ENCODE measurements around the gene HOMER1.
"Not testable (repeated sequence)": the region's sequence is repeated elsewhere in the genome, so short reads cannot be mapped to it uniquely, and the experiment has no call there.

The HOMER1 gene

GRCh38 chr5:79413112-79413511 lies 100.8 kb downstream of the HOMER1 start:
- DNase-seq: no peak

GRCh38 chr5:79408028-79408427 lies 105.9 kb downstream of the HOMER1 start:
- no peak for DNase-seq

GRCh38 chr5:79407591-79407990 lies 106.3 kb downstream of the HOMER1 start:
- no peak for DNase-seq

- DNase-seq: no peak
Measured at GRCh38 chr5:79401216-79401615, 112.7 kb downstream of the HOMER1 start.

GRCh38 chr5:79399046-79399445 lies 114.9 kb downstream of the HOMER1 start:
- DNase-seq: no peak

GRCh38 chr5:79397080-79397479 lies 116.9 kb downstream of the HOMER1 start:
- DNase-seq: no peak

- DNase-seq: no peak
Measured at GRCh38 chr5:79396265-79396664, 117.7 kb downstream of the HOMER1 start.

- no peak for DNase-seq
Measured at GRCh38 chr5:79395296-79395695, 118.6 kb downstream of the HOMER1 start.

DNA sequence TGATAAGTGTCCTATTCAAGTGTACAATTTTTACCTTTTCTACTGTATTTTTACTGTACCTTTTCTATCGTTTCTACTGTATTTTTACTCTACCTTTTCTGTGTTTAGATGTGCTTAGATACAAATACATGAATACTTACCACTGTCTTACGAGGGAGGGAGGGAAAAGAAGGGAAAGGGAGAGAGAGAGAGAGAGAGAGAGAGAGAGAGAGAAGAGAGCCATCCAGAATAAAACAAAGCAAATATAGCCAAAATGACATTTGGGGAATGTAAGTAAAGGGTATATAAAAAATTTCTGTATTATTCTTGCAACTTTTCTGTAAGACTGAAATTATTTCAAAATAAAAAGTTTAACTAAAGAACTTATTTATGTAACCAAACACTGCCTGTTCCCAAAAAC lies 121.2 kb downstream of the HOMER1 start:
- no peak for DNase-seq

DNA sequence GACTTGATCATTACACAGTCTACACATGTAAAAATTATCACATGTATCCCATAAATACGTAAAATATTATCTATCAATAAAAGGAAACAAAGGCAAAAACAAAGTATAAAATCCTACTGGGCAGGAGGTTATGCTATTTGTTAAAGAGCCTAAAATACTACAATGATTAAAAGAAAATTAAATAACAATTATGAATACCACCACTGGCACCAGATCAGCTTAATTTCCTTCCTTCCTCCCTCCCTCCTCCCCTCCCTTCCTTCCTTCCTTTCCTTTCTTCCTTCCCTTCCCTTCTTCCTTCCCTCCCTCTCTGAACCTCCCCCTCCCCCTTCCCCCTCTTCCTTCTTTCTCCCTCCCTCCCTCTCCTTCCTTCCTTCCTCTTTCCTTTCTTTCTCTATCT lies 127.3 kb downstream of the HOMER1 start:
- no peak for DNase-seq

DNA sequence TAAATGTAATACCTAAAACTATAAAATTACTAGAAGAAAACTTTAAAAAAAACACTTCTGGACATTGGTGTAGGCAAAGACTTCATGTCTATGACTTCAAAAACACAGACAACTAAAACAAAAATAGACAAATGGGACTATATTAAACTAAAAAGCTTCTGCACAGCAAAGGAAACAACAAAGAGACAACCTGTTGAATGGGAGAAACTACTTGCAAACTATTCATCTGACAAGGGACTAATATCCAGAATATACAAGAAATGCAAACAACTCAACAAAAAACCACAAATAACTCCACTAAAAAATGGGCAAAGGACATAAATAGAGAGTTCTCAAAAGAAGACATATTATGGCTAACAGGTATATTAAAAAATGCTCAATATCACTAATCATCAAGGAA lies 128.8 kb downstream of the HOMER1 start:
- not testable (repeated sequence) for DNase-seq

GRCh38 chr5:79378510-79379186 lies 135.3 kb downstream of the HOMER1 start:
- no peak for DNase-seq

DNA sequence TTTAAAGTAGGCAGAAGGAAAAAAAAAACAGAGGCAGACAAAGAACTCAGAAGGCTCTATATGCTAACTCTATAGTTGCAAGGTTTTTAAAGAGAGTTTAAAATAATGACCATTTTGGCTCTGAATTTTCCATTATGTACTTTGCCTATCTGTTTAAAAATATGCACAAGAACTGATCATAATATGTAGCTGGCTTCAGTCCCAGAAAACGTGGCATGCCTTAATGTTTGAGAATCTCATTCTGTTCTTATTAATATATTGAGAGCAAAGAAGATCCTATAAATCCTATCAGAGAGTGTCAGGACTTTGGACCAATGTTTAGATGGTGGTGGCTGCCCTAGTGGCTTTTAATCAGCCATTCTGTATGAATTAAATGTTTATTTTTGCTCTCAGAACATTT lies 156.5 kb downstream of the HOMER1 start:
- DNase-seq: peak in 1 of 2 experiments; percentile 3

DNA sequence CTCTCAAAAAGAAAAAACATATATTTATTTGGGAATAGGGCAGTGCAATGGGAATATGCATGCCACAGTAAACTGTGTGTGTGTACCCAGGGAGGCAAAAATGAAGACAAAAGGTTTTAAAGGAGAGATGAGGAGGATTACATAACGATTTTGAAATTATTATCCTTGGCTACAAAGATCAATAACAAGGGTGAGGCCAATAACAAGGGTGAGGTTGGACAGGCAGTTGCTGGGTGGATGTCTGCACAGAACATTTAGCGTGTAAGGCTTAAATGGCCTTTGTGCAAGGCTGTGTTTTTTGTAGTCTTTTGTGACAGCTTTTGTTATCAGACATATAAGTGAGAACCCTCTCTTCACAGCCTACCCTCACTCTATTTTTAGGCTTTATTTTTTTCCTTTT lies 164.1 kb downstream of the HOMER1 start:
- no peak for DNase-seq

- no peak for DNase-seq
Measured at GRCh38 chr5:79349047-79349446, 164.9 kb downstream of the HOMER1 start.

GRCh38 chr5:79346420-79346824 lies 167.5 kb downstream of the HOMER1 start:
- DNase-seq: no peak

DNA sequence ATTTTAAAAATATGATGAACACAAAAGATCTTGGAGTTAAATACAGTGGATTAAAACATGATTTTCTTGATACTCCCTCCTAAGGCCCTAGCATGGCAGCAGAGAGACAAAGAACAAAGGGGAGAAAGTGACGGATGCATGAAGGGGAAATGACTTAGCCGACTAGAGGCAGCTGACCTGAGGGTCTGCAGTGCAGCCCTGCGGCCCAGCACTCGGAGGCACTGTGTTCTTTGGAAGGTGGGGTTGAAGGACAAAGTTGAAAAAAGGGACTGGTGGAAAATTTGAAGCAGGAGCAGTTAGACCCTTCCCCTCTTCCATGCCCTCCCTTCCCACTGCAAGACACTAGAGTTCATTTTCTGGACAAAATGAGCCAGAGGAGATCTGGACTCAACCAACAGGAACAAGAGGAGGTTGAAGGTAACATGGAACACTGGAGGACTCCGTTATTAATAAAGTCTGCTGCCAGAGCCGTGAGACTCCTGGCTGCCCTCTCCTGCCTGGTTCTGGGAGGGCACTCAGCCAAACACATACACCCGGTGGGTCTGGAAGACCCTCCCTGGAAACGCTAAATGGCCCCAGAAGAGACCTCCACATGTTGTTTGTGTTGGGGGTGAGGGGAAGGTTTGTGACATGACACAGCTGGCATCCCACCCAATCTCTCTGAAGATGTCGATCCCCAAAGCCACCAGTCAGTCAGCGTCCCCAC lies 179.9 kb downstream of the HOMER1 start:
- DNase-seq: no peak

GRCh38 chr5:79330071-79330470 lies 183.9 kb downstream of the HOMER1 start:
- DNase-seq: no peak

DNA sequence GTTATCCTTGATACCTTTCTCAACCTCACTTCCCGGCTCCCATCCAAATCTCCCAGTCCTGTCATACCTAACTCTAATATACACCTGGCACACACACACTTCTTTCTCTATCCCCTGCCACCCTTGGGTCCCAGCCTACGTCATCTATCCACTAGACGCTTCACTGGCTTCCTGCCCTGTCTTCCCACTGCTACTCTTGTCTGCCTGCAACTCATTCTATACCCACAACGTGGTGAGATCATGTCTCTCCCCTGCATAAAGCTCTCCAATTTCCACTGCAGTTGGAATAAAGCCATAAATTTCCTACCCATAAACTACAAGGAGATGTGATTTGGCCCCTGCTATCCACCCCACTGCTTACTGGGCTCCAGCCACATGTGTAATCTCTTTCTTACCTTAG lies 184.5 kb downstream of the HOMER1 start:
- DNase-seq: no peak

Data from NCI-H446 (cell line).